ENCODE data around the gene EFCAB8.

DNA sequence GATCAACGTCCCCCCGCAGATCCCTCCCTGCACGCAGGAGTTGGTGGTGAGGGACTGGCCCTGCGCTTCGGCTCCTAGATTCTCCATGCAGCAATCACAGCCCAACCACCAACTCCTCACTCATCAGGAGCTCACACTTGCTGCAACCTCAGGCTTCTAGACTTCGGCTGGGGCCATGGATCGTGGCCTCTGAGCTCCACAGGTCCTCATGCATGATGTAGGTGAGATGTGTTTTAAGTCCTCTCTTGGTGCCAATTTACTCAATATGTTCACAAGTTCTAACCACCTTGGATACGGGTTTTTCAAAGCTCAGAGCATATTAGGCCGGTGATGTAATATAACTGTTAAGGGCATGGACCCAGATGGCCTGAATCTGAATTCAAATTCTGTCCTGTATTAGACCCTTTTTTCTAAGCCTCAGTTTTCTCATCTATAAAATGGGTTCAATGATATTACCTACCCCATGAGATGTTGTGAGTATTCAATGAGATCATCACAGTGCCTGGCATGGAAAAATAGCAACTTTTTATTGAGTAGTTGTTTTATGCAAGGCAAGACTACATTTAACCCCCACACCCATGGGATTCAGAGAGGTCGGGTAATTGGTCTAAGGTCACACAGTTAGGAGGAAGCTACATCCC is 114.5 kb downstream of the EFCAB8 start:
- TF ChIP-seq, protein P1, sequence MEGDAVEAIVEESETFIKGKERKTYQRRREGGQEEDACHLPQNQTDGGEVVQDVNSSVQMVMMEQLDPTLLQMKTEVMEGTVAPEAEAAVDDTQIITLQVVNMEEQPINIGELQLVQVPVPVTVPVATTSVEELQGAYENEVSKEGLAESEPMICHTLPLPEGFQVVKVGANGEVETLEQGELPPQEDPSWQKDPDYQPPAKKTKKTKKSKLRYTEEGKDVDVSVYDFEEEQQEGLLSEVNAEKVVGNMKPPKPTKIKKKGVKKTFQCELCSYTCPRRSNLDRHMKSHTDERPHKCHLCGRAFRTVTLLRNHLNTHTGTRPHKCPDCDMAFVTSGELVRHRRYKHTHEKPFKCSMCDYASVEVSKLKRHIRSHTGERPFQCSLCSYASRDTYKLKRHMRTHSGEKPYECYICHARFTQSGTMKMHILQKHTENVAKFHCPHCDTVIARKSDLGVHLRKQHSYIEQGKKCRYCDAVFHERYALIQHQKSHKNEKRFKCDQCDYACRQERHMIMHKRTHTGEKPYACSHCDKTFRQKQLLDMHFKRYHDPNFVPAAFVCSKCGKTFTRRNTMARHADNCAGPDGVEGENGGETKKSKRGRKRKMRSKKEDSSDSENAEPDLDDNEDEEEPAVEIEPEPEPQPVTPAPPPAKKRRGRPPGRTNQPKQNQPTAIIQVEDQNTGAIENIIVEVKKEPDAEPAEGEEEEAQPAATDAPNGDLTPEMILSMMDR (IDR thresholded peaks at IDR 0.05; ENCODE audit: low read depth, low read length, poor library complexity, severe bottlenecking): no peak
- no peak for TF ChIP-seq EZH2phosphoT487 (IDR thresholded peaks at IDR 0.05; ENCODE audit: borderline replicate concordance, low read length)
